ENCODE measurements around the gene PRR5L. TPM values are rescaled to one million over a fixed set of nuclear protein-coding genes. Genes with fewer than 3 reads are reported as not detected.

The PRR5L gene
- total RNA-seq, 8 experiments from 2014 or later: 0.63 to 21.8 (median 4.2) TPM

DNA sequence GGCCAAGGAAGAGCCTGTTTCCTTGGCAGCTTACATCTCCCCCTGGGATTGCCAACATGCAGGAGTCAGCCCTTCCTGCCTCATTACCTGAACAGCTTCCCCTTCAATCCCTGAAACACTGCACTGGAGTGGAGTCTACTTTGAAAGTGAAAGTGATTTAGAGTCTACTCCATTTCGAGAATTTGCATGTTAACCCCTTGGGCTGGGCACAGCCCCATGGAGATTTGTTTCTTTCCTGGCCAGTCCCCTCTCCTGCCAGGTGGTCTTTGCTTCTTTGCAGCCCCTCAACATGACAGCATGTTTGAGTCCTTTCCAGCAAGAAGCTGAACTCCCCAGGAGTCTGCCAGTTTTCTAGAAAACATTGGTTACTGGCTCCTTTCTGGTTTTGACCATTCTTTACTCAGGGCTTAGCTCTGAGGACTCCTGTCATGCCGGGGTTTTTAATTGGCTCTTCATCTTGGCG lies 154.1 kb downstream of the PRR5L start:
- Histone ChIP-seq H3K4me3 (no peak overlapping the region), H3K4me1 (replicated peaks in 1 of 2) (peaks cover 0 to 2% of the 10 kb centered on the region in 2 donors), H3K27ac (no peak overlapping the region)
- 43 to 100% (median 100%) methylated on average over 1 to 2 of the region's 3 CpGs; no CpG with 5 or more reads in 1 of the 10 experiments for WGBS, 10 experiments
- in situ Hi-C loops (cut with MboI; ENCODE audit: low pct_unique_long_range_greater_than_20kb in 2 of 9, low sequenced_read_pairs in 9 of 9, unreplicated experiment in 9 of 9): loop anchor here in 1 of 9 experiments (25.0 kb wide), 1 partner anchor 138 kb away; no protein-coding TSS in a partner anchor
- ATAC-seq (replicated peaks in 6 of 8): peak in 3 of 8 experiments; percentile 36 to 90 (median 64)

DNA sequence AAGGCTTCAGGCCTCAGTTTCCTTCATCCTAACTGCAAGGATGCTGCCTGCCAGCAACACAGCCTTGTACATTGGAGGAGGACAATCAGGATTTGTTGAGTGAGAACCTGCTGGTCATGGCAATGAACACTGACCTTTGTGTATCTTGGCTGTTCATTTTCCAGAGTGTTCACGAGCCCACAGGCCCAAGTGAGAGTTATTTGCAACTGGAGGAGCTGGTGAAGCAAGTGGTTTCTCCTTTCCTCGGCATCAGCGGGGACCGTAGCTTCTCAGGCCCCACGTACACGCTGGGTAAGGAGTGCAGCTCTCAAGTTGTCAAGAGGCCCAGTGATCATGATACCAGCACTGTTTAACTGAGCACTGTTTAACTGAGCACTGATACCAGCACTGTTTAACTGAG lies 155.0 kb downstream of the PRR5L start:
- no peak for ATAC-seq (replicated peaks in 6 of 8)

DNA sequence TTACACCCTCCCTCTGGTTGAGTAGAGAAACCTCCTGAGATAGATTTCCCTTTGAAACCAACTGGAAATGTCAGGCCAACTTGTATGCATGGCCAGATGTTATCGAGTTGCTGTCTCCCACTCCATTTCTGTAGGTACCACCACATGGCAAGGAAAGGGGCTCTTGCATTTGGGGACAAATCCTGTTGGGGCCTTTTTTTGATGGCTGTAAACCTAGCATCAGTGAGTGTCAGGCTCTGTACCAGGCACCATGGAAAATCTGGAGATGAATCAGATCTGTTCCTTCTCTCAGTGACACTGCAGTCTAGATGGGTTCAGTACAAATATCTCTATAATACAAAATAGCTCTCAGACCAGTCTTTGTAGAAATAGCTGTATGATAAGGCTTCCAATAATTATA lies 155.6 kb downstream of the PRR5L start:
- no peak overlapping the region for H3K4me3 ChIP-seq
- H3K4me1 ChIP-seq (replicated peaks in 1 of 2): peaks cover 14 to 15% of the 10 kb centered on the region in 2 donors
- WGBS, 10 experiments: 17 to 100% (median 100%) methylated on average over 1 of the region's 1 CpG; no CpG with 5 or more reads in 6 of the 10 experiments
- in situ Hi-C loops (cut with MboI; ENCODE audit: low pct_unique_long_range_greater_than_20kb in 2 of 9, low sequenced_read_pairs in 9 of 9, unreplicated experiment in 9 of 9): loop anchor here in 1 of 9 experiments (25.0 kb wide), 1 partner anchor 139 kb away; no protein-coding TSS in a partner anchor
- ATAC-seq (replicated peaks in 6 of 8): no peak
- no peak overlapping the region for H3K27ac ChIP-seq

More for the DNA sequence above, 155.0 kb downstream of the PRR5L start:
- WGBS, 10 experiments: 80 to 100% (median 100%) methylated on average over 1 to 5 of the region's 6 CpGs; no CpG with 5 or more reads in 3 of the 10 experiments
- Histone ChIP-seq H3K4me3 (no peak overlapping the region), H3K4me1 (replicated peaks in 1 of 2) (peaks cover 9 to 11% of the 10 kb centered on the region in 2 donors), H3K27ac (no peak overlapping the region)
- in situ Hi-C loops (cut with MboI; ENCODE audit: low pct_unique_long_range_greater_than_20kb in 2 of 9, low sequenced_read_pairs in 9 of 9, unreplicated experiment in 9 of 9): loop anchor here in 1 of 9 experiments (25.0 kb wide), 1 partner anchor 139 kb away; no protein-coding TSS in a partner anchor

DNA sequence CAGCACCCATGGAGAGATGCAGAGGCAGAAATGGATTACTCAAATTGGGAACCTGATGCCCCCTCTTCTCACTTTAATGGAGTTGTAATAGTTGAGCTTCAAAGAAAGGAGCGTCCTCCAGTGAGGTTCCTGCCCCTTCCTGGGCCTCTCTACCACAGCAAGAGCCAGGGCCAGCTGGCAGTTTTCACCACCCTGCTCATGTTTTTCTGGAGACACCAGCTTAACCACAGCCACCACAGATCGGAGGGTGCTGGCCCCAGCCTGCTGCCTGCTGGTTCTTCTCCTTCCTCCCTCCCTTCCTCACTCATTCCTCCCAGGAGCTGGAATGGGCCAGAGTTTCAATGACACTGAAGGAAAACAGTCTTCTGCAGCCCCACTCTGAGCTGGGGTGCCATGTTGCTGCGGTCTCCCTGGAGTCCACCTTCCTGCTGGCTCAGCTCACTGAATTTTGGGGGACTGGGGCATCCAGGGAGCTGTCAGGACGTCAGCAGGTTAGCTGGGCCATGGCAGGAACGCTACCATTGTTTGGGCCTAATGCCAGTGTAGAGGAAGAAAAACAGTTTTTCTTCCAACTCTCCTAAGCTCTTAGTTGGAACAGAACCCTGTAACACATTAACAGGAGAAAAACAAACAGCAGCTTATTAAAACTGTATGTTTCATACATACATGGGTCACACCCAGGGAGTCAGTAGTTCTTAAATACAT lies 156.3 kb downstream of the PRR5L start:
- WGBS, 10 experiments: 73 to 100% (median 87%) methylated on average over 1 to 4 of the region's 5 CpGs; no CpG with 5 or more reads in 4 of the 10 experiments

DNA sequence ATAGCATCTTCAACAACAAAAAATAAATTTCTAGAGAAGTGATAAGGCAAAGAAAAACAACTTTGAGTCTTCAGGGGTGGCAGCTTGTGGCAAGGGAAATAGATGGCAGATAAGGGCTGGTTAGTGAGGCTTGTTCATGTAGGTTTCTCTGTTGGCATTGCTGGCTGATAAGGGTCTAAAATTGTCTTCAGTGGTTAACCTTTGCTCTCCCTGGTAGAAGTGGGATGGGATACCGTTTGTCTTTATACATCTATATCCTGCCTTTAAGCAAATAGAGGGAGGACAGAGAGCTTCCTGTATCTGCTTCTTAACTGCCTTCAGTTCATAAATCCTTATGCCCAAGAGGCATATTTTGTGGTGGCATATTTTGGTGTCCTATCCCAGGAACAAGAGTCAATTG lies 156.9 kb downstream of the PRR5L start:
- Histone ChIP-seq H3K4me3 (no peak overlapping the region), H3K4me1 (replicated peaks in 1 of 2) (peaks cover 14 to 15% of the 10 kb centered on the region in 2 donors), H3K27ac (no peak overlapping the region)
- in situ Hi-C loops (cut with MboI; ENCODE audit: low pct_unique_long_range_greater_than_20kb in 2 of 9, low sequenced_read_pairs in 9 of 9, unreplicated experiment in 9 of 9): loop anchor here in 1 of 9 experiments (25.0 kb wide), 1 partner anchor 141 kb away; no protein-coding TSS in a partner anchor
- ATAC-seq (replicated peaks in 6 of 8): no peak
- WGBS, 10 experiments: 20 to 83% (median 70%) methylated on average over 1 of the region's 1 CpG; no CpG with 5 or more reads in 4 of the 10 experiments

More for the DNA sequence above, 156.3 kb downstream of the PRR5L start:
- ATAC-seq (replicated peaks in 6 of 8): no peak
- H3K4me3 ChIP-seq: no peak overlapping the region
- H3K27ac ChIP-seq: no peak overlapping the region
- peaks cover 14 to 15% of the 10 kb centered on the region in 2 donors for H3K4me1 ChIP-seq (replicated peaks in 1 of 2)
- in situ Hi-C loops (cut with MboI; ENCODE audit: low pct_unique_long_range_greater_than_20kb in 2 of 9, low sequenced_read_pairs in 9 of 9, unreplicated experiment in 9 of 9): loop anchor here in 1 of 9 experiments (25.0 kb wide), 1 partner anchor 140 kb away; no protein-coding TSS in a partner anchor

DNA sequence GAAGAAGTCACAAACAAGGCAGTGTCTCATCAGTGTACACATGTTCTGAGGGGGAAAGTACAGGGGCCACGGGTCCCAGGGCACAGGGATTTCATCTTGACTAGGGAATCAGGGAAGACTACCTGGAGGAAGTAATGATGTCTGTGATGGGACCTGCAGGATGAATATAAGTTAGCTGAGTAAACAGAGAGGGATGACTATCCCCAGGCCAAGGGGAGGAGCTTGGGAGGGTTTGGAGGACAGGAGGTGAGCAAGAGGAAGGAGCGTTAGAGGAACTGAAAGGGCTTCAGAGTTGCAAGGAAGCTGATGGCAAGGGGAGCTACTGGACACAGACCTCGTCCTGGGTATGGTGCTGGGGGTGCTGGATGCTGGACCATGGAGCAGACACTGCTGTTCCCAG lies 157.6 kb downstream of the PRR5L start:
- in situ Hi-C loops (cut with MboI; ENCODE audit: low pct_unique_long_range_greater_than_20kb in 2 of 9, low sequenced_read_pairs in 9 of 9, unreplicated experiment in 9 of 9): loop anchor here in 1 of 9 experiments (25.0 kb wide), 1 partner anchor 141 kb away; no protein-coding TSS in a partner anchor
- no peak for ATAC-seq (replicated peaks in 6 of 8)
- no peak overlapping the region for H3K4me3 ChIP-seq

DNA sequence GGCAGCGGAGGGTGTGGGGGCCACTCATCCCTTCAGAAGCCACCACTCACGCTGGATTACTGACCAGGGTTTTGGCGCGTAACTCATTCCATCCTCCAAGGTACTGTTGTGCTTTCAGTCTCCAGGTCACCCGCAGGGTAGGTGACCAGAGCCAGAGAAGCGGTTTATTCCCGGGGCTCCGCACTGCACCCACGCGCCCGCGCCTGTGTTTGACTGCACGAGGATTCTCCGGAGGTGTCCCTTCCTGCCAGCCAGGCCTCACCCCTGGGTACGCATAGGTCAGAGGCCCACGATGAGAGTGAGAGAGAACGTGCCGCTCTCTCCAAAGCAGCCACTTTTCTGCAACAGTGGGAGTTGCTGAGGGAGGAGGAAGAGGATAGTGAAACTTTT lies 158.5 kb downstream of the PRR5L start:
- in situ Hi-C loops (cut with MboI; ENCODE audit: low pct_unique_long_range_greater_than_20kb in 2 of 9, low sequenced_read_pairs in 9 of 9, unreplicated experiment in 9 of 9): loop anchor here in 1 of 9 experiments (25.0 kb wide), 1 partner anchor 142 kb away; no protein-coding TSS in a partner anchor
- Histone ChIP-seq H3K27ac (peak overlapping the region in 1 of 2 donors; percentile 55), H3K4me3 (no peak overlapping the region), H3K4me1 (replicated peaks in 1 of 2) (peaks cover 14 to 15% of the 10 kb centered on the region in 2 donors)
- no peak for ATAC-seq (replicated peaks in 6 of 8)
- WGBS, 10 experiments: 46 to 92% (median 61%) methylated on average over 2 to 13 of the region's 18 CpGs; no CpG with 5 or more reads in 6 of the 10 experiments

More for the DNA sequence above, 157.6 kb downstream of the PRR5L start:
- Histone ChIP-seq H3K4me1 (replicated peaks in 1 of 2) (peaks cover 14 to 15% of the 10 kb centered on the region in 2 donors), H3K27ac (no peak overlapping the region)
- 0 to 100% (median 60%) methylated on average over 1 to 2 of the region's 3 CpGs; no CpG with 5 or more reads in 4 of the 10 experiments for WGBS, 10 experiments

DNA sequence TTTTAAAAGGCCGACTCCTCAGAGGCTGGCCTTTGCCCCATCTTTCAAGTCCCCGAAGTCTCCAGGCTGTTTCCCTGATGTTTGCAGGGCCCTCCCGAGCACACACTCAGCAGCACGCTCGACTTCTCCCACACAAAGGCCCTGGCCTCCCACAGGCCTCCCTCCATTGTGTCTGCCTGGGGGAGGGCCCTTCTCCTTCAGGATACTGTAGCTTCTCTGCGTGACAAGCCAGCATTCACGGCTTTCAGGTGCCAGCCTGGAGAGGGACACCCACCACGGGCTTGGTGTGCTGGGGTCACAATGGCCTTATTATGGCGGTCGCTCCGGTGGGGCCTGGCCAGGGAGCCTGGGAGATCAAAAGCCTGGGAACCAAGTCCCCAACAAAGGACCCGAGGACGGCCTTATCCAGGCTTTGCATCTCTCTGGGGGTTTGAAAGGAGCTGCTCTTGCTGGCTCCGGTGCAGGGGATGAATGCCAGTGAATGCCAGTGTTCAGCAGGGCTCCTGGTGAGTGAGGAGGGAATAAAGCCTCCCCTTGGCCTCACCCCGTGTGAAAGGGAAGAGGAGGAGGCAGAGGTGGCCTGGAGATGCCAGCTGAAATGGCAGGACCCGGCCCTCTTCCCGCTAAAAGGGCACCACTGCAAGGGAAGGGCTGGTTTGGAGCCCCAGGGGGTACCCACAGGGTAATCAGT lies 159.0 kb downstream of the PRR5L start:
- H3K27ac ChIP-seq: peak overlapping the region; percentile 63 to 80
- WGBS, 10 experiments: 0 to 24% (median 13%) methylated on average over 1 to 7 of the region's 17 CpGs; no CpG with 5 or more reads in 4 of the 10 experiments
- no peak overlapping the region for H3K4me3 ChIP-seq
- peaks cover 16% of the 10 kb centered on the region in 2 donors for H3K4me1 ChIP-seq (replicated peaks in 1 of 2)
- in situ Hi-C loops (cut with MboI; ENCODE audit: low pct_unique_long_range_greater_than_20kb in 2 of 9, low sequenced_read_pairs in 9 of 9, unreplicated experiment in 9 of 9): loop anchor here in 1 of 9 experiments (25.0 kb wide), 1 partner anchor 143 kb away; no protein-coding TSS in a partner anchor
- peak in 6 of 8 experiments; percentile 2 to 82 (median 76) for ATAC-seq (replicated peaks in 6 of 8)

DNA sequence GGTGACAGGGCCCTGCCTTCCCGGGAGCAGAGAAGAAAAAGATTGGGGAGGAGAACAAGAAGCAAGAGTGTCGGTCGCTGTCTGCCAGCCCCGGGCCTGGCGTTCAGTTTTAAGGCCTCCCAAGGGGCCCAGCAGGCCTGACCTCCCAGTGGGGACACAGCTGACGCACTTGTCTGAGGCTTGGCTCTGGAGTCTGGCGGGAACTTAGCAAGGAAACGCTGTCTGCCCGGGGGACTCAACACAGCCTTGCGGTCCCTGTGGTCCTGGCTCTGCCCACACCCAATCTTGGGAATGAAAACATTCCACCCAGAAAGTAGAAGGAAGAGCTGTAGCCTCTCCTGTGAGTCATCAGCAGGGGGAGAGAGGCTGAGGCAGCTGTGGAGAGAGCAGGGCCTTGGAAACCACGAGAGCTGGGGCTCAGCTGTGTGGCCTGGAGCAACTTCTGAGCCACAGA lies 159.6 kb downstream of the PRR5L start:
- in situ Hi-C loops (cut with MboI; ENCODE audit: low pct_unique_long_range_greater_than_20kb in 2 of 9, low sequenced_read_pairs in 9 of 9, unreplicated experiment in 9 of 9): loop anchor here in 1 of 9 experiments (25.0 kb wide), 1 partner anchor 143 kb away; no protein-coding TSS in a partner anchor
- peak; percentile 57 to 98 (median 76) for ATAC-seq (replicated peaks in 6 of 8)
- 0 to 47% (median 30%) methylated on average over 1 to 11 of the region's 11 CpGs; no CpG with 5 or more reads in 5 of the 10 experiments for WGBS, 10 experiments
- Histone ChIP-seq H3K27ac (peak overlapping the region; percentile 63 to 80), H3K4me1 (replicated peaks in 1 of 2) (peaks cover 20 to 21% of the 10 kb centered on the region in 2 donors), H3K4me3 (no peak overlapping the region)

DNA sequence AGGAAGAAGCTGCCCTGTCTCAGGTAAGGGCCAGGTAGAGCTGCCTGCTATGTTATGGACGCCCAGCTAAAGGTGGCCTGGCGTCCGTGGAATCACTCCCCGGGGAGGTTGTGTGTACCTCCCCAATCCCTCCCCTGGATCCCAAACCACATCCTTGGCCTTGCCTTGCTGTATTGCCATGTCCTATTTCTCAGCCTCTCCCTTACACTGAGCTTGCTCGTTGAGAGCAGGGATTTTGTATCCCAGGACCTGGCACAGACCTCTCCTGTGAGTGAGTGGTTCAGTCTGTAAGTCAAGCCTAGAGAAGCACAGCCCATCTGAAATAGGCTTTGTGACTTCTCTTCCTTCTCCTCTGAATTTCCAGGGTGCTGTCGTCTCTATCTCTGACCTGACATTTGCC lies 160.1 kb downstream of the PRR5L start:
- in situ Hi-C loops (cut with MboI; ENCODE audit: low pct_unique_long_range_greater_than_20kb in 2 of 9, low sequenced_read_pairs in 9 of 9, unreplicated experiment in 9 of 9): loop anchor here in 1 of 9 experiments (25.0 kb wide), 1 partner anchor 144 kb away; no protein-coding TSS in a partner anchor
- 30 to 80% (median 58%) methylated on average over 1 to 4 of the region's 6 CpGs; no CpG with 5 or more reads in 4 of the 10 experiments for WGBS, 10 experiments

DNA sequence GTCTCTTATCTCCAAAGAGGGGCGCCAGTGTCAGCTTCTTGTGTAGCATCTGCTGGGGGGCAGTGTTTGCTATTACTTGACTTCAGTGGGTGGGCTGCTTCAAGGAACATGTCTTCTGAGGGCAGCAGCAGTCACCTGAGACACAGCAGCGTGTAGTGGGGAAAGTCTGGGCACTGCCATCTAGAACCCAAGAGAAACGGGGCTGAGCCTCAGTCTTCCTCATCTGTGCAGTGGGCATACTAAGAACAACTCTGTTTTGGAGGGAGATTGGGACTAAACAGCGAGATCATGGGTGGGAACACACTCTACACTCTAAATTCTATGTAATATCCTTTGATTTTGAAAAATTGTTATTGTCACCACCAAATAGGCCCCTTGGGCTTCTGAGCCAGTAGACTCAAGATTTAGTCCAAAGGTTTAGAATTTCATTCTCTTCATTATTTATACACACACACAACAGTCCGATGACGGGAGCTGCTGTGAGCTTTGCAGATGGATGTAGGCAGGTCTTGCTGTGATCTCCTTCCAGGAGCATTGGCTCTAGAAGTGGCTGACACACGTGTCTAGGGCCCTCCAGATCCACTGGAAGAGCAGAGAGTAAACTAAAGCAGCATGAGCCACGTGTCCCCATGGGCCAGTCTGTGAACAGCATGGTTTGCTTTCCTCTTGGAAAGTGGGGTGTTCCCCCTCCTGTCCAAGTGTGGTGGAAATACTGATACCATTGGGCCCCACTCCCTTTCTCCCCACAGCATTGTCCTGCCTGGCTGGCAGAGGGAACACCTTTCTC lies 162.2 kb downstream of the PRR5L start:
- H3K4me3 ChIP-seq: no peak overlapping the region
- H3K27ac ChIP-seq: no peak overlapping the region
- ATAC-seq (replicated peaks in 6 of 8): no peak
- peaks cover 20 to 21% of the 10 kb centered on the region in 2 donors for H3K4me1 ChIP-seq (replicated peaks in 1 of 2)
- 67 to 100% (median 88%) methylated on average over 1 to 8 of the region's 8 CpGs; no CpG with 5 or more reads in 2 of the 10 experiments for WGBS, 10 experiments
- in situ Hi-C loops (cut with MboI; ENCODE audit: low pct_unique_long_range_greater_than_20kb in 2 of 9, low sequenced_read_pairs in 9 of 9, unreplicated experiment in 9 of 9): loop anchor here in 1 of 9 experiments (25.0 kb wide), 1 partner anchor 146 kb away; no protein-coding TSS in a partner anchor

More for the DNA sequence above, 160.1 kb downstream of the PRR5L start:
- H3K4me1 ChIP-seq (replicated peaks in 1 of 2): peaks cover 20 to 21% of the 10 kb centered on the region in 2 donors
- ATAC-seq (replicated peaks in 6 of 8): peak in 2 of 8 experiments; percentile 25 to 36
- no peak overlapping the region for H3K4me3 ChIP-seq
- peak overlapping the region; percentile 63 to 80 for H3K27ac ChIP-seq

Data from motor neuron (in vitro differentiated cells).